ENCODE results near the gene ONECUT3.
"Not testable (repeated sequence)": the region's sequence is repeated elsewhere in the genome, so short reads cannot be mapped to it uniquely, and the experiment has no call there.

ONECUT3 gene

DNA sequence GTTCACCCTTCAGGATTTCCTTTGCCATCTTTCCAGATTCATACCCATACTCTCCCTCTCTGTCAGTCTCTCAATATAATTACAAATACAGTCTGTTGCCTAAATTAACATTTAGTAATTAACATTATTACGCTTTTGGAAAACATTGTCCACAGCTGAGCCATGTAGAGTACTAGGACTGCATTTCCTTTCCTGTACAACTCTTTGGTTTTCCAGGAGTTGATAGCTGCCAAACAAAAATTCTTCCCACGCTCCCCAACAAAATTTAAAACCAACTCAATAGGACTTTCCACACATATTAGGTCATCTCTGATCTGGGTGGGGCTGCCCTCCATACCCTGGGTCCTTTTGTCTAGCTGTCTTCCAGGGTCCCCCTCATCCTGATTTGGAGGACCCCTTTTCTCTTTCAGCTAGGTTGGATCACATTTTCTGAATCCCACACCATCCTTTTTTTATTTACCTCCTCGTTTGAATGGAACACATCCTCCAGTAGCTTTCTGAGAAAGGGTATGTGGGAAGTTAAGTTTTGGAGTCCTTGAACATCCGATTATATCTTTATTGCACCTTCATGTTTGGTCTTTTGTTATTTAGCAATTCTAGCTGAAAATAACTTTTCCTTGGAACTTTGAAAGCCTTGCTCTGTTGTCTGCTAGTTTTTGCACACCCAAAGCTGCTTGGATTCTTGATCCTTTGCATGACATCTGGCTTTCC lies 17.7 kb downstream of the ONECUT3 start:
- no peak for DNase-seq

DNA sequence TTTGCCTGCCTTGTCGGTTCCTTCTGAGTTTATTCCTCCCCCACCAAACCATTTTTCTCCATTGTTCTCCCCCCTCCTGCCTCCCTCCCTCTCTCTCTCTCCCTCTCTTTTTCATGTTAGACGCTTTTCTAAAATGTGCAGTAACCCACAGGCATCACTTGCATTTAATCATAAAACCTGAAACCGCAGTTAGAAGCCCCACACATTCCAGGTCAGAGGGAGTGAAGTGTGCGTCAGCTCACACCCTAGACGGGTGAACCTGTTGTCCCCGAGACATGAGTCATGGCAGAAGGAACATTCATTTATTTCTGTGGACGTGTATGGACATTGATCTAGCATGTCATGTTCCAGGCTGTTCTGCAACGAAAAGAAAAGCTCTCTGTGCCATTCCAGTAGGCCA lies 19.9 kb downstream of the ONECUT3 start:
- no peak for DNase-seq

DNA sequence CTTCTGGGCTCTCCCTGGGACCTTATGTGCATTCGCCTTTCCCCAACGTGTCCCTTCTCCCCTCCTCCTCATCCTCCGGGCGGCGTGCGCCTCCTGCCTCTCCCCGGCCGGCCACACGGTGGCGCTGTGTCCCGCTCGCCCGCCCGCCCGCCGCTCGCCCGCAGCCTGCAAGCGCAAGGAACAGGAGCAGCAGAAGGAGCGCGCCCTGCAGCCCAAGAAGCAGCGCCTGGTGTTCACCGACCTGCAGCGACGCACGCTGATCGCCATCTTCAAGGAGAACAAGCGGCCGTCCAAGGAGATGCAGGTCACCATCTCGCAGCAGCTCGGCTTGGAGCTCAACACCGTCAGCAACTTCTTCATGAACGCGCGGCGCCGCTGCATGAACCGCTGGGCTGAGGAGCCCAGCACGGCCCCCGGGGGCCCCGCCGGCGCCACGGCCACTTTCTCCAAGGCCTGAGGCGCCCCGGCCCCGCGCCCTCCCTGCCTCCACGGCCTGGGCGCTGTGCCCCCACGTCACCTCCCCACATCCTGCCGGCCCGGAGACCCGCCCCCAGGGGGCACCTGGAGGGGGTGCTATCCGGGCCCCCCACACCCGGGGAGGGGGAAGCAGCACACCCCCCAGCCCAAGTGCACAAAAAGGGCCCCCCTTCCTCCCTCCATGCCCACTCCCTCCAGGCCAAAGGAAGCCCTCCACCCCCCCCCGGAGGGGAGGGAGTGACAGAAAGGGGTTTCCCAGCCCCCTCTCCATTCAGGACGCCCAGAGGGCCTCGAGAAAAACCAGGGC lies 21.9 kb downstream of the ONECUT3 start:
- no peak for DNase-seq

DNA sequence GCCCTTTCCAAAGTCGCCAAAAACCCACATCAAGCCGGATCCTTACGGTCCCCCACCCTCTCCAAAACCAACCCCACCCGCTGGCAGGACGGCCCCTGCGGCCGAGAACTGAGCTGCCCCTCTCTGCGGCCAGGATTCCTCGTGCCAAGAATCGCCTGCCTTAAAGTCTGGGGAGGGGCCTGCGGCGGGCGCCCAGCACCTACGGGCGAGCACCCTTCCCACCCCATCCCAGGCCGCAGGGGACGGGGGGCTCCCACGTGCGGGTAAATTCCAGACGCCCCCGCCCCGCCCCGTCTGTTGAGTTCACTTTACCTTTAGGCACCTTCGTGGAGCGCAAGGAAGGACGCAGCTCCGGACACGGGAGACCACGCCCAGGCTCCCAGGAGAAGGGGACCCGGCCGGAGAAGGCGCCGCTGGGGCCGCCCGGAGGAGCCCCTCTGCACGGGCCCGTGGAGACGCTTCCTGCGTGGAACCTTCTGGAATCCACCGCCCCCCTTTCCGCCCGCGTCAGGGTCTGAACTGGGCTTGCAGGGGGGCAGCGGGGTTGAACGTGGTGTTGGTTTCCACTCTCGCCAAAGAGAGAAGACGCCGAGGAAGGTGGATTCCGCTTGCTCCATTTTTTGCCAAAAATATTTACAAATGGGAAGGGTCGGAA lies 22.8 kb downstream of the ONECUT3 start:
- no peak for DNase-seq

DNA sequence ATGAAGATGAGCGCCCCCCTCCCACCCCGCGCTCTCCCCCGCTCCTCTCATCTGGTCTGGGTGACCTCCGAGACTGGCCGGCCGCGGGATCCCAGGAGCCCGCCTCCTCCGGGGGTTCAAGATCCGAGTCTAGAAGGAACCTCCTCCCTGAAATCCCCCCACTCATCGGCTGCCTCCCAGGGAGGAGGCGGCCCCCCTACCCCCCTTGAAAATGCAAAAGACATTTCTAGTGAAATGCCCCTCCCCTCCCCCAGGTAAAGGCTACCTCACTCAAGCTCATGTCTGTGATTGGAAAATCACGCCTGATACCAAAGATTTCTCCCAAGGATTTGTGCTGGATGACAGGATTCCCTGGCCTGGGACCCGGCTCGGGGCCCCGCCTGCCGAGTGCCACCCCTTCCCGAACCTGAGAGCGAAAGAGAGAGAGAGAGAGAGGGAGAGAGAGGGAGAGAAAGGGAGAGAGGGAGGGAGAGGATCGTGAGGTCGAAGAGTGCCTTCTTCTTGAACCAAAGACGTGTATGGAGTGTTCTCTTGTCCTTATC lies 23.4 kb downstream of the ONECUT3 start:
- DNase-seq = no peak

DNA sequence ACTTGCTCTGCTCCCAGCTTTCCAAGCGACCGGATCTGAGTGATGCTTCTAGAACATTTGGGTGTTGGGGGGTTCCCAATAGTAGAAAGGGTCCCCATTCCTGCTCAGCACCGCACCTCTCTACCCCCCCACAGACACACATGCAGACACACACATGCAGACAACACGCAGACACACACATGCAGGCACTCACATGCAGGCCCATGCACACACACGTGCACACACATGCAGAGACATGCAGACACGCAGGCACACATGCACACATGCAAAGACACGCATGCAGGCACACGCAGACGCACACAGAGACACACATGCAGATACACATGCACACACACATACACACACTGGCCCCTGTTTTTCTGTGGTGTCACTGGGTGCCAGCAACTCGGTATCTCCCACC lies 23.8 kb downstream of the ONECUT3 start:
- no peak for DNase-seq

DNA sequence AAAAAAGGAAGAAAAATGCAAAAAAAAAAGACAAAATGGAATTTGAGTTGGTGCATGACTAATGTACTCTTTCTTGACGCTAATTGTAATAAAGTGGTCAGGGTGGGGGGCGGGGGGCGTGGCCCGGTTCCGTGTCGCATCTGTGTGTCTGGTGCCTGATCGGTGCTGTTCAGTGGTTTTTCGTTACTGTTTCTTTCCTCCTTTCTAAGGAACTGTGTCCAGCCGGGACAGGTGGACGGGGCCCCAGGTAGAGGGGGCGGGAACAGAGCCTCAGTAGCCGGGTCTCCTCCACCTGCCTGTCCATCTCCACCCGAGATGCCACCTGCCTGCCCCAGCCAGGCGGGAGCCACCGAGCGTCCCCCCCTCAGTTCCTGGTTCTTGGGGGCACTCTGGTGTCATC lies 26.3 kb downstream of the ONECUT3 start:
- no peak for DNase-seq

DNA sequence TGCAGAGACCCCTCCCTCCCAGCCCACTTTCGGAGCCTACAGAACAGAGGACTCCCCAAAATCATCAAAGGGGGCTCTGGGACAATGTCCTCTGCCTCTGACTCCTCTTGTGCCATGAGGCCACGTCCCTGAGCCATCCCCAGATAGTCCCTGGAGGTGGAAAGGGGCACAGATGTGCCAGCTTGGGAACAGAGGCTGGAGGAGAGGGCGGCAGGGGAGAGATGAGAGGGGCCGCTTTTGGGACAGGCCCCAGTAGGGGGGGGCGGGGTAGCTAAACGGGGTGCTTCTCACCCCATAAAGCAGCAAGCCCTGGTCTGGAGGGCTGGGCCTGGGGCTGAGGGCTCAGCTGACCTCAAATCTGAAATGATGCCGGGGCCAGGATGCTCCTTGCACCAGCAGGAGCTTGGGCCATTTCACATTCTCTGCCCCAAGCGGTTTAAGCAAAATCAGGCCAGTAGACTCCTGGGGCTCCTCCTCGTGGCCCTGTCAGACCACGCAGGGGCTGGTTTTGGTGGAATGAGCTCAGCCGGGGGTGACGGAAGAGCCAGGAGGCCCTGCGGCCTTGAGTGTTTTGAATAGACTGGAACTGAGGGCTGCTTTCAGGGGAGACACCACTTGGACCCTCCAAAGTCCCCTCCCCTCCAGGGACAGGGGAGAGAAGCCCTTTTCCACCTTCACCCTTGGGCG lies 27.1 kb downstream of the ONECUT3 start:
- no peak for DNase-seq

DNA sequence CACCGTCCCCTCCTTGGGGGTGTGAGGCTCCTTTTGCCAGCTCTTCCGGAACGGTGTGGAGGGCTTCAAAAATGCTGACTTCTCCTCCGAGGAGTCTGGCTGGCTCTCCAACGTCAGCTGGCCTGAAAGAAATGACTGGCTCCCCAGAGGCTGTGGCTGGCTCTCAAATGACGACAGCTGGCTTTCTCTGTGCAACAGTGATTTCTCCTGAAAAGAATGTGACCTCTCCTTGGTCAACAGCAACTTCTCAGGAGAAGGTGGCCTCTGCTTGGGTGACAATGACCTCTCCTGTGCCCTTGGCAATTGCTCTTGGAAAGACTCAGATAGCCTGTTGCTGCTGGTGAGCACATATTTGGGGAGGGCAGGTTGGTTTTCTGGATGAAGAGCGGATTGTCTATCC lies 29.2 kb downstream of the ONECUT3 start:
- no peak for DNase-seq

DNA sequence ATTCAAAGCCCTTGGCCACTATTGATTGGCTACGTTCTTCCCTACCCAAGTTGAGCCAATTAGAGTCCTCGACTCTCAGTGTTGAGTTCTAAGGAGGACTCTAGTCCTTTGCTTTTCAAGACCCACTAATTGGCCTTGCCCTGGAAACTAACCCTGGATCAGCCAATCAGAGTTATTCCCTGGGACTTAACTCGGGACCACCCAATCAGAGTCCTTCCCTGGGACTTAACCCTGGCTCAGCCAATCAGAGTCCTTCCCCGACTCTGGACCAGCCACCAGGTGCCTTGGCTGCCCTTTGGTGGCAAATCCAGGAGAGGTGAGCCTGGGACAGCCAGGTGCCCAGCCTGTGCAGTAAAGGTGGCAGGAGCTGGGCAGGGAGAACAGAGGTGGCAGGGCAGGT lies 30.0 kb downstream of the ONECUT3 start:
- no peak for DNase-seq

DNA sequence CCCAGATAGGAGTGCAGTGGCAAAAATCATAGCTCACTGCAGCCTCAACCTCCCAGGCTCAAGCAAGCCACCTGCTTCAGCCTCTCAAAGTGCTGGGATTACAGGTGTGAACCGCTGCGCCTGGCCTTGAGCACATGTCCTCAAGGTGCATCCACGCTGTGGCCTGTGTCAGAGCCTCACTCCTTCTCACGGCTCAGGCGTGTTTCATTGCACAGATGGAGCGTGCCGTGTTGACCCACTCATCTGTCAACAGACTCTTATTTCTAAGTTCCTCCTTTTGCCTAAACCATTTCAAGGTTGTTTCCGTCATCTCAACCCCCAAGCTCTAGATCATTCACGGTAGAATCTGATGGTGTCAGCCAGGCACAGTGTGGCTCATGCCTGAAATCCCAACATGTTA lies 30.6 kb downstream of the ONECUT3 start:
- no peak for DNase-seq

DNA sequence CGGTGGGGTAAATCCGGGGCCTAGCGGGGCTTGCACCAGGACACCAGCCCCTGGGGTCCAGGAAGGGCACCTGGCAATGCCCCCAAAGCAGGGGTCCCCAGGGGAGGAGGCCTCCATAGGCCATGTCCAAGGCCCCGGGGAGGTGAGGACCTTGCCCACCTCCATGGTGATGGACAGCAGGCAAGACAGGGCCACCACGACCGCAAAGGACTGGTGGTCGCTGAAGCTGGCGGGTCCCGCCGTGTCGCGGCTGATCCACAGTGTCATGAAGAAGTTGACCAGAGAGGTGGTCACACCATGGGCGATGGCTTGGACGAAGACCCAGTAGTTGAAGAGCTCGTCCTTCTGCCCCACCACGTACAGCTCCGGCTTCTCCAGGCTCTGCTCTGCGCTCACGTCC lies 32.0 kb downstream of the ONECUT3 start:
- no peak for DNase-seq

DNA sequence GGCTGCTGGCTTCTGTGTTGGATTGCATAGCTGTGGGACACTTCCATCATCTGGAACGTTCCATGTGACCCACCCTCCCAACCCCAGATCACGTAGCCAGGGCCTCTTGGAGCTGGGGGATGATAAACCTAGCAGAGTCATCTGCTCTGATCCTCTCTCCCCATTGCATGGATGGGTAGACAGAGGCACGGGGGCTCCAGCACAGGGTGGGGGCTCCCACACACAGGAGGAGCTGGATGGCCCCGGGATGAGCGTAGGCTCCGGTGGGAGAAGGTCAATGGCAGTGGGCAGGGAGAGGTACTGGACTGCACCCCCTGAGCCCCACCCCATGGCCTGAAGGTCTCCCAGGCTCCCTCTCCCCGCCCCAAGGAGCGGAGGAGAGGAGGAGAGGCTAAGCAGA lies 33.4 kb downstream of the ONECUT3 start:
- no peak for DNase-seq

DNA sequence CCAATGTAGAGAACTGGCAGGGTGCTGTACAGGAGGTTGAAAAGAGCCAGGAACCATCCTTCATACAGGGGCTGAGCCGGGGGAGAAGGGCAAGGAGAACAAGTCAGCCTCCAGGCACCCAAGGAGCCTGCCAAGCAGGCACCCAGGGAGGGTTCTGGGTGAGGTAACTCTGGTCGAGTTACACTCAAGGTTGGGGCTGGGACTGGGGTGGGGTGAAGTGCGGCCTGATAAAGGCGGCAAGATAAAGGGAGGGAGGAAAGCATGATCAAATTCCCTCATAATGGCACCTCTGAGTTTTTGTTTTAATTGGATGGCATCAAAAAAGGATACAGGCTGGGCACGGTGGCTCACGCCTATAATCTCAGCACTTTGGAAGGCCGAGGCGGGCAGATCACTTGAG lies 33.8 kb downstream of the ONECUT3 start:
- DNase-seq = no peak

DNA sequence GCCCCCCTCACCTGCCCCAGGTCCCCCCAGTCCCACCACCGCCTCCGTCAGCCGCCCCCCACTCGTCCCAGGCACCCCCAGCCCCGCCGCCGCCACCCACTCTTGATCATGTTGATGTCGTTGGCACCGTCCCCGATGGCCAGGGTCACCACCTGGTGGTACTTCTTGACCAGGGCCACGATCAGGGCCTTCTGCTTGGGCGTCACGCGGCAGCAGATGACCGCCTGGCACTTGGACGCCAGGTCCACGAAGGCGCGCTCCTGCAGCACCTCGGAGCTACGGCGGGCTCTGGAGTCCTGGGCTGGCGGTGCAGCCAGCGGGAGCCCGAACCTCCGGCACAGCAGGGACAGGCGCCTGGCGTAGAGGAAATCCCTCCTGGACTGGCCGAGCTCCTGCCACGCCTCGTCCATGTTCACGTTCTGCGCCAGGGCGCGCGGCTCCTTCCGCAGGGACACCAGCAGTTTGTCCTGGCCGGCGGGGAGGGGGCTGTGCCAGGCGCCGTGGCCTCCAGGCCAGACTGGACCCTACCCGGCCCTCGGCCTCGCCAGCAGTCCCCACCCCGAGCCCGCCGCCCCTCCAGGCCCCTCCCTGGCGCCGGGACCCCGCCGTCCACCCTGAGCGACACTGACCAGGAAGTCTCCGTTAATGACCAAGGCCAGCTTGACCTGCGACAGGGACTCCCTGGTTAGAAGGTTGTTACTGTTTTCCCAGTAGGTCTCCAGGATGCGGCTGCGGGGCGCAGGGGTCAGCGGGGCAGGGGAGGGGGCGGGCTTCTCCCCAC lies 36.1 kb downstream of the ONECUT3 start:
- DNase-seq = no peak

DNA sequence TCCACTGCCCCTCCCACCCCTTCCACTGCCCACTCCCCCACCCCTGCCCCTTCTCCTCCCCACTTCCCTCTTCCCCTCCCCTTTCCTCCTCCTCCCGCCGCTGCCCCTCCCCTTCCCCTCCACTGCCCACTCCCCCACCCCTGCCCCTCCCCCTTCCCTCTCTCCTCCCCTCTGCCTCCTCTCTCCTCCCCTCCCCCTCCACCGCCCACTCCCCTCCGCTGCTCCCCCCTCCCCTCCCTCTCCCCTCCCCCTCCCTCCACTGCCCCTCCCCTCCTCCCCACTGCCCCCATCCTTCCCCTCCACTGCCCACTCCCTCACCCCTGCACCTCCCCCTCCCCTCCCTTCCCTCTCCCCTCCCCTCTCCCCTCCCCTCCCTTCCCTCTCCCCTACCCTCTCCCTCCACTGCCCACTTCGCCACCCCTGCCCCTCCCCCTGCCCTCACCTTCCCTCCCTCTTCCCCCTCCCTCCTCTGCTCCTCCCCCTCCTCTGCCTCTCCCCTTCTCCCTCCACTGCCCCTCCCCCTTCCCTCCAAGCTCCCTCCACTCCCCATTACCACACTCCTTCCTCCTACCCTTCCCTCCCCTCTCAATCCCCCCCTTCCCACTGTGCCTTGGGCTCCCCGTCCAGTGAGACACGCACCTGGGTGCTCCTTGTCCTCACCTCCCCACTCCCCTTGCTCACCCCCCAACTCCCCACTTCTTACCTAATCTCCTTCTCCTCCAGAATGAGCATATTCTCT lies 36.9 kb downstream of the ONECUT3 start:
- no peak for DNase-seq

DNA sequence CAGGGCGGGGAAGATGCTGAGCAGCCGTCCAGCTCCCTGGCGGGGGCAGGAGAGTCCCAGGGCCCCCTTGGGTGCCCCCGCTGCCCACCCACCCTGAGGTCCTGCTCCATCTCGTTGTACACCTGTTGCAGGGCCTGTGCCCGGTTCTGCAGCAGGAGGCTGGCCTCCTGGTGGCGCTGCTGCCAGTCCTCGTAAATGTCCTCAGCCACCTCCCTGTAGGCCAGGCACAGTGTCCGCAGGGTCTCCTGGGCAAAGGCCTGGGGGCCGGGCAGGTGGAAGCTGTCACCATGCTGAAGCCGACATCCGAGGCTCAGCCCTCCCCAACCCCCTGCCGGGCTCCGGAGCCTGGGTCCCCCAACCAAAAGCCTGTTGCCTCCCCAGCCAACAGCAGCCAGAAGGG lies 38.6 kb downstream of the ONECUT3 start:
- no peak for DNase-seq

DNA sequence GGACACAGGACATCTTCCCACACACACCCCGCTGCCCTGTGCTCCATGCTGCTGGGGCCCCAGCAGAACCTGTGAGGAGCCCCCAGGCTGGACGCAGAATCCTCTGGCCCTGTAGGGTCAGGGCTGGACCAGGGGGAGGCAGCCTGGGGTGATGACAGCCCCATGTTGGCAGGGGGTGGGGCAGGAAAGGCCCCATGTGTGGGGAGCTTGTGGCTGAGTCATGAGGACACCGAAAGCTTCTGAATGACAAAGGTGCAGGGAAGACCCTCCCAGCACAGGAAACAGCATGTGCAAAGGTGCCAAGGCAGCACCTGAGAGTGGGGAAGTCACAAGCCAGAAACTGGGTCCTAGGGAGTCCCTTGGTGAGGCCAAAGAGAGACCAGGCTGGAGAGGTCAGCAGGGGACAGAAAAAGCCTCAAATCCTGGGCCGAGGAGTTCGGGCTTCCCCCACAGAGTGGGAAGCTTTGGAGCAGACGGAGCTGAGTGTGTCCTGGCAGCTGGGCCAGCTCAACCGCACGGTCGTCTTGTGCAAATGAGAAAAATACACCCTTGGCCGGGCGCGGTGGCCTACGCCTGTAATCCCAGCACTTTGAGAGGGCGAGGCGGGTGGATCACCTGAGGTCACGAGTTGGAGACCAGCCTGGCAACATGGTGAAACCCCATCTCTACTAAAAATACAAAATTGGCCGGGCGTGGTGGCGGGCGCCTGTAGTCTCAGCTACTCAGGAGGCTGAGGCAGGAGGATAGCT lies 41.3 kb downstream of the ONECUT3 start:
- no peak for DNase-seq

DNA sequence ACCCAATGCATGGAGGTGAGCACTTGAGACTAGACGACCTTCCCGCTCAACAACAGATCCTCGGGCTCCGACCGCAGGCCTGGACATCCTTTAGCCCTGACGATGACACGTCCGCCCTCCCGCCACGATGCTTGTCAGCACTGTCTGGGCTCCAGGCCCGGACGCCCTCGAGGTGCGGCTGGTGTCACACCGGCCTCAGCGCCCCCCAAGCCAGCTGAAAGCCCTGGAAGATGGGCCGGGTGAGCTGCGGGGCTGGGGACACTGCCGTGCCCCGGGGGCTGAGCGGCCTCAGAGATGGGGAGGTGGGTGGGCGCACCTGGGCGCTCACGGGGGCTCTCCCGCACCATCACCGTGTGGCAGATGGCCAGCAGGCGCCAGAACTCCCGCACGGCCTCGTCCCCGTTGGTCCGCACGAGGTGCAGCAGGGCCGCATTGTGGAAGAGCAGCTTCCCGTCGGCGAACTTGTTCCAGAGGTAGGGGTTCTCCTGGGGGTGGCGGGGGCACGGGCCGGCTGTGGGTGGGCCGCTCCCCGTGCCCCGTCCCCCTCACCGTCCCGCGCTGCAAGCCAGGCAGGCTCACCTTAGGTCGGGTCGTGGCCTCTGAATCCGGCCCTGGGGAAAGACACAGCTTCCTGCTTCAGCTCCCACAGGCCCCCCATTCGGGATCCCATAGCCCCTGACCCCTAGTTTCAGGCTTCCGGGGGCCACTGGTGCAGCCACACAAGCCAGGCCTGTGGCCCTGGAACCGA lies 43.3 kb downstream of the ONECUT3 start:
- no peak for DNase-seq

DNA sequence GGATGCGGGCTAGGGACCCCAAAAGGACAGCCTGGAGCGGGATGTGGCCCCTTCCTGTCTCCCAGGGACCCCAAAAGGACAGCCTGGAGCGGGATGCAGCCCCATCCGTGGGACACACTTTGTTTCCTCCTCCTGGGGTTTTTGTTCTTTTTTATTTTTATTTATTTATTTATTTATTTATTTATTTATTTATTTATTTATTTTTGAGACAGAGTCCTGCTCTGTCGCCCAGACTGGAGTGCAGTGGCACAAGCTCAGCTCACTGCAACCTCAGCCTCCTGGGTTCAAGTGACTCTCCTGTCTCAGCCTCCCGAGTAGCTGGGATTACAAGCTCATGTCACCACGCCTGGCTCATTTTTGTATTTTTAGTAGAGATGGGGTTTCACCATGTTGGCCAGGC lies 44.0 kb downstream of the ONECUT3 start:
- DNase-seq = not testable (repeated sequence)

All from activated effector memory CD4-positive, alpha-beta T cell treated with Interleukin-2 at 50 U/mL for 16 hours (primary cell).